A673 (cell line): ENCODE results near the gene ANAPC2. TPM values are rescaled to one million over a fixed set of nuclear protein-coding genes. Genes with fewer than 3 reads are reported as not detected.

Experiments used
- BruUV-seq: library from RNA; stranded (reverse); fragments of 400-500 nt; replicated peaks from 2 replicates; lab custom pipeline; 2021; lab: Mats Ljungman, UMichigan
- CTCF ChIA-PET: fragments of 300-600 bp; sonication (Branson Sonifier 250); formaldehyde crosslinking; loops from one replicate; lab custom pipeline; 2022; ENCODE audit warnings: antibody characterized with exemption; lab: Charles Lee
- POLR2A ChIA-PET: fragments of 300-600 bp; sonication (Branson Sonifier 250); formaldehyde crosslinking; loops from one replicate; lab custom pipeline; 2022; ENCODE audit warnings: antibody characterized with exemption; ENCODE audit not compliant: low non-redundant PET; lab: Charles Lee
- DNase-seq: peaks from one replicate; pipeline ENCODE4 v3.0.0-alpha.2; 2015; ENCODE audit warnings: low spot score
- H3K27ac ChIP-seq: fragments of 200-600 bp; sonication (generic); 2 replicates; pipeline ENCODE4 v1.5.1; 2016; ENCODE audit warnings: mixed run types, low read depth, mild to moderate bottlenecking, mixed read lengths, antibody characterized with exemption, low read length; ENCODE audit not compliant: poor library complexity, severe bottlenecking
- H3K27me3 ChIP-seq: fragments of 200-600 bp; sonication (generic); replicated peaks from 2 replicates; pipeline ENCODE4 v1.6.1; 2017; ENCODE audit warnings: mixed run types, low read depth, mild to moderate bottlenecking, mixed read lengths, antibody characterized with exemption, low read length; ENCODE audit not compliant: insufficient read depth, poor library complexity
- H3K36me3 ChIP-seq: fragments of 200-600 bp; sonication (generic); 2 replicates; pipeline ENCODE4 v1.6.1; 2016; ENCODE audit warnings: mixed run types, mild to moderate bottlenecking, mixed read lengths, antibody characterized with exemption, low read length; ENCODE audit not compliant: insufficient read depth, poor library complexity, severe bottlenecking
- H3K4me1 ChIP-seq: fragments of 200-600 bp; sonication (generic); 2 replicates; pipeline ENCODE4 v1.6.1; 2017; ENCODE audit warnings: mixed run types, mild to moderate bottlenecking, mixed read lengths, antibody characterized with exemption, low read length; ENCODE audit not compliant: insufficient read depth, poor library complexity, severe bottlenecking
- H3K4me3 ChIP-seq: fragments of 200-600 bp; sonication (generic); 2 replicates; pipeline ENCODE4 v1.5.1; 2016; ENCODE audit warnings: low read depth, mixed run types, mild to moderate bottlenecking, mixed read lengths, low read length; ENCODE audit not compliant: poor library complexity, severe bottlenecking
- H3K9me3 ChIP-seq: fragments of 200-600 bp; sonication (generic); 2 replicates; pipeline ENCODE4 v1.6.1; 2016; ENCODE audit warnings: mixed run types, low read depth, mild to moderate bottlenecking, mixed read lengths, antibody characterized with exemption, low read length; ENCODE audit not compliant: poor library complexity, severe bottlenecking
- EZH2 ChIP-seq: fragments of 200-600 bp; sonication (generic); IDR thresholded peaks from 2 replicates; pipeline ENCODE4 v1.6.1; 2017; ENCODE audit warnings: borderline replicate concordance, low read depth, mild to moderate bottlenecking, mixed read lengths, antibody characterized with exemption, low read length; ENCODE audit not compliant: poor library complexity, severe bottlenecking
- intact Hi-C: fragments of 100-400 bp; cut with micrococcal nuclease; formaldehyde crosslinking; loops from one replicate; pipeline ENCODE4 v1.10.0; 2022; ENCODE audit not compliant: unreplicated experiment
- total RNA-seq: library from RNA; stranded (reverse); gene quantifications from 2 replicates; pipeline ENCODE4 v1.2.3, GENCODE V29; 2021
- TF ChIP-seq, protein P1 (sequence below): fragments of 300-800, 200-600 bp; sonication (generic); conservative IDR thresholded peaks from 2 replicates; pipeline ENCODE4 v1.5.1; 2017; ENCODE audit warnings: low read depth, mild to moderate bottlenecking, antibody characterized with exemption, low read length, moderate library complexity, mixed read lengths

ANAPC2 gene
- total RNA-seq, 1 experiment from 2014 or later: 49.6 TPM

DNA sequence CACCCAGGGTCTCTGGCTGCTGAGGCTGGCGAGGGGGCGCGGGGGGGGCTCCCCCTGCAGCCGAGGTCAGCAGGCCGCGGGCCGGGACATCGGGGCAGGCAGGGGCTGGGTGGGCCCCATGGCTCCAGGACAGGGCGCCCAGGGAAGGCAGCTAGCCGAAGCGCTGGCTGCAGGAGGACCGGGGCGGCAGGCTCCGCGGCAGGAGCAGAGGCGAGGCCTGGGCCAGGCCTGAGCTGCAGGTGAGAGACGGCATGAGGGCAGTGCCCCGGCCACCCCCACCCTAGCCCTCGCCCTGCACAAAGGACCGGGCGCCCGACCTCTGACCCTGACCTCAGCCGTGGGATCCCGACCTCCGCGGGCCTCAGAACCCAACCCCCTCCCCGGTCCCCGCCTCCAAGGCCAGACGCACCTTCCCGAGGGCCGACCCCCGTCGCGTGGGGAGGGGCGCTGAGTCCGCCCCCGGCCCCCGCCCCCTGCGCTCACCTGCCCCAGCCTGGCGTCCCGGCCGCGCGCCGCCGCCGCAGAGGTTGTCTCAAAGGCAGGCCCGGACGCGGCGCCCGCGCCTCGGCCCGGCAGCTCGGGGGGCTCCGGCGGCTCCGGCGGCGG is 33.2 kb upstream of the ANAPC2 start:
- no peak for DNase-seq
- ChIA-PET POLR2A (no interaction called here), CTCF (no interaction called here)
- Histone ChIP-seq H3K36me3 (no peaks in the 10 kb centered on the region), H3K4me1 (peaks cover 9% of the 10 kb centered on the region), H3K27ac (peak overlapping the region; percentile 67), H3K9me3 (no peaks in the 10 kb centered on the region), H3K4me3 (peak overlapping the region; percentile 72), H3K27me3 (no peaks in the 10 kb centered on the region)
- no TSS peak for BruUV-seq
- intact Hi-C loops: loop anchor here (5.0 kb wide), 1 partner anchor 429 kb away; the partner anchor contains the start of gene TMEM141
- no peak for TF ChIP-seq EZH2
- TF ChIP-seq, protein P1, sequence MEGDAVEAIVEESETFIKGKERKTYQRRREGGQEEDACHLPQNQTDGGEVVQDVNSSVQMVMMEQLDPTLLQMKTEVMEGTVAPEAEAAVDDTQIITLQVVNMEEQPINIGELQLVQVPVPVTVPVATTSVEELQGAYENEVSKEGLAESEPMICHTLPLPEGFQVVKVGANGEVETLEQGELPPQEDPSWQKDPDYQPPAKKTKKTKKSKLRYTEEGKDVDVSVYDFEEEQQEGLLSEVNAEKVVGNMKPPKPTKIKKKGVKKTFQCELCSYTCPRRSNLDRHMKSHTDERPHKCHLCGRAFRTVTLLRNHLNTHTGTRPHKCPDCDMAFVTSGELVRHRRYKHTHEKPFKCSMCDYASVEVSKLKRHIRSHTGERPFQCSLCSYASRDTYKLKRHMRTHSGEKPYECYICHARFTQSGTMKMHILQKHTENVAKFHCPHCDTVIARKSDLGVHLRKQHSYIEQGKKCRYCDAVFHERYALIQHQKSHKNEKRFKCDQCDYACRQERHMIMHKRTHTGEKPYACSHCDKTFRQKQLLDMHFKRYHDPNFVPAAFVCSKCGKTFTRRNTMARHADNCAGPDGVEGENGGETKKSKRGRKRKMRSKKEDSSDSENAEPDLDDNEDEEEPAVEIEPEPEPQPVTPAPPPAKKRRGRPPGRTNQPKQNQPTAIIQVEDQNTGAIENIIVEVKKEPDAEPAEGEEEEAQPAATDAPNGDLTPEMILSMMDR: no peak

DNA sequence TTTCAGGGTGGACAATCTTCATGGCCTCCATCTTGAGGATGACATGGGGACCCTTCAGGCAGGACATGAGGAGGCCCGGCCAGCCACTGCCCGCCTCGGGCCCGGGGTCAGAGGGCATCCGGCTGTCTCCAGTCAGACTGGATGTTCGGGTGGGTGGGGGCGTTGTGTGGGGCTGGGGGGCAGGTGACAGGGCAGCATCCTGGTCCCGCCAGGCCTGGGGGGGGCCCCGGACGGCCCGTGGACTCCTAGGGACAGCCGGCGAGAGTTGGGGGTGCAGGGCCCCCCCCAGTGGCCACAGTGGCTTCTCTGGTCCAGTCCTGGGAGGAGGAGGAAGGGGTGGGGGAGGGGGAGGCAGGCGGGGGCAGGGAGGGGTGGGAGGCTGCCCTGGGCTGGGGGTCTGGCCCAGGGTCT is 32.7 kb upstream of the ANAPC2 start:
- Histone ChIP-seq H3K4me1 (peaks cover 9% of the 10 kb centered on the region), H3K27me3 (no peaks in the 10 kb centered on the region), H3K9me3 (no peaks in the 10 kb centered on the region), H3K36me3 (no peaks in the 10 kb centered on the region), H3K27ac (no peak overlapping the region), H3K4me3 (peak overlapping the region; percentile 72)
- no peak for DNase-seq
- POLR2A ChIA-PET: no interaction called here
- TF ChIP-seq, protein P1: no peak
- TF ChIP-seq EZH2: no peak
- CTCF ChIA-PET: no interaction called here
- intact Hi-C loops: loop anchor here (5.0 kb wide), 1 partner anchor 429 kb away; the partner anchor contains the start of gene TMEM141
- no TSS peak for BruUV-seq

DNA sequence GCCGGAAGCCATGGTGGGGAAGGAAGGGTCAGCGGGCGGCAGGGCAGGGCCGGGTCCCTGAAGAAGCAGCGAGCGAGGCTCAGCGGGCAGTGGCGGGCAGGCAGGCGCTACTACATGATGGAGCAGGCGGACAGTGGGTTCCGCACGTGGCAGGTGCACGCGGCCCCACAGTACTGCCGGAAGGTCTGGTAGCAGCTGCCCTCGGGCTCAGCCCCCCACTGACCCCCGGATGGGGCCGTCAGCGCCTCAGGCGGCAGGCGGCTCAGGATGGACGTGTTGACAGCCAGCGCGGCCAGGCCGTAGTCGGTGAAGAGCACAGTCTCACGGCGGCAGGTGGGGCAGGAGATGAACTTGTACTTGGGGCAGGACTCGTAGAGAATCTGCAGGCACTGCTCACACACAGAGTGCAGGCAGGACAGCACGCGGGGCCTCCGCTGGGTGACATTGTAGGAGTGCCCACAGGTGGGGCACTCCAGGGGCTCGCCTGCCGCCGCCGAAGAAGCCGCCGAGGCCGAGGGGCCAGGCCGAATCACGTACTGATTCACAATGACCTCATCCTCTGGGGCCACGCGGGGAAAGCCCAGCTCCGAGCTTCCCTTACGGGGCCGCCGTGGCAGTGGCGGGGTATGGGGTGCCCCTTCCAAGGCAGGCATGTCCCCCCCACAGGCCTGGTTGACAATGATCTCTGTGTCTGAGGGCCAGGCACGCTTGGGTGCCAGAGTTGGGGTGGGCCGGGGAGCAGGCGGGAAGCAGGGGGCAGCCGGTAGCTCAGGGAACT is 32.1 kb upstream of the ANAPC2 start:
- TF ChIP-seq, protein P1: no peak
- no peak for TF ChIP-seq EZH2
- ChIA-PET CTCF (no interaction called here), POLR2A (no interaction called here)
- no peak overlapping the region for H3K4me3 ChIP-seq
- H3K9me3 ChIP-seq: no peaks in the 10 kb centered on the region
- H3K27ac ChIP-seq: no peak overlapping the region
- H3K27me3 ChIP-seq: no peaks in the 10 kb centered on the region
- TSS peak; percentile 36 for BruUV-seq
- peaks cover 9% of the 10 kb centered on the region for H3K4me1 ChIP-seq
- intact Hi-C loops: loop anchor here (5.0 kb wide), 1 partner anchor 428 kb away; the partner anchor contains the start of gene TMEM141
- no peak for DNase-seq
- H3K36me3 ChIP-seq: peaks cover under 1% of the 10 kb centered on the region
